ENCODE data around the gene CHRND. TPM values are rescaled to one million over a fixed set of nuclear protein-coding genes. Genes with fewer than 3 reads are reported as not detected.
A peak's percentile ranks its signal among the peaks of the same experiment; 100 is the strongest.

Gene CHRND
- total RNA-seq, 1 donor from 2014 or later: 4.1 TPM

DNA sequence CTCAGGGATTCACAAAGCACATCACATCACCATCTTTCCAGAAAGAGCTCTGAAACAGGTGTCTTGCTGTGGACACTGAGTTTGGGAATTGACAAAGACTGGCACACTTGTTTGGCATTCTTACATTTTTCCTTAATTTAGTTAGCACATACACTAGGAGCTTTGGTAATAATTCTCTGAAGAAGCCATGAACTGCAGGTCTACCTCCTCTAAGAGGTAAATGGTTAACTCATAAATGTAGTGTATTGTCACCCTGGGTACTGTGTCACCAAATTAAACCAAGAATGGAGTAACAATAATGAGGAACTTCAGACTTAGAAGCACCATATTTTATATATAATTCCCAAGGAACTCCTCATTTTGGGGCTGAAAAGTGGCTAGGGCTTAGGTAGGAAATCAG is 47.1 kb downstream of the CHRND start:
- no peak overlapping the region for H3K27ac Mint-ChIP-seq (ENCODE audit: unreplicated experiment)
- TF ChIP-seq, protein P1, sequence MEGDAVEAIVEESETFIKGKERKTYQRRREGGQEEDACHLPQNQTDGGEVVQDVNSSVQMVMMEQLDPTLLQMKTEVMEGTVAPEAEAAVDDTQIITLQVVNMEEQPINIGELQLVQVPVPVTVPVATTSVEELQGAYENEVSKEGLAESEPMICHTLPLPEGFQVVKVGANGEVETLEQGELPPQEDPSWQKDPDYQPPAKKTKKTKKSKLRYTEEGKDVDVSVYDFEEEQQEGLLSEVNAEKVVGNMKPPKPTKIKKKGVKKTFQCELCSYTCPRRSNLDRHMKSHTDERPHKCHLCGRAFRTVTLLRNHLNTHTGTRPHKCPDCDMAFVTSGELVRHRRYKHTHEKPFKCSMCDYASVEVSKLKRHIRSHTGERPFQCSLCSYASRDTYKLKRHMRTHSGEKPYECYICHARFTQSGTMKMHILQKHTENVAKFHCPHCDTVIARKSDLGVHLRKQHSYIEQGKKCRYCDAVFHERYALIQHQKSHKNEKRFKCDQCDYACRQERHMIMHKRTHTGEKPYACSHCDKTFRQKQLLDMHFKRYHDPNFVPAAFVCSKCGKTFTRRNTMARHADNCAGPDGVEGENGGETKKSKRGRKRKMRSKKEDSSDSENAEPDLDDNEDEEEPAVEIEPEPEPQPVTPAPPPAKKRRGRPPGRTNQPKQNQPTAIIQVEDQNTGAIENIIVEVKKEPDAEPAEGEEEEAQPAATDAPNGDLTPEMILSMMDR (conservative IDR thresholded peaks at IDR 0.05): no peak
- H3K4me3 Mint-ChIP-seq: no peak overlapping the region
- no peak for DNase-seq (ENCODE audit: low read depth, low spot score)
- no peaks in the 10 kb centered on the region for H3K9me3 Mint-ChIP-seq
- no peaks in the 10 kb centered on the region for H3K27me3 Mint-ChIP-seq (ENCODE audit: low read depth)
- peaks cover 14% of the 10 kb centered on the region for H3K36me3 Mint-ChIP-seq (ENCODE audit: low read depth)
- H3K4me1 Mint-ChIP-seq: peaks cover 35% of the 10 kb centered on the region

GRCh38 chr2:232573771-232574435 is 47.9 kb downstream of the CHRND start:
- Mint-ChIP-seq H3K27ac (ENCODE audit: unreplicated experiment) (peak overlapping the region; percentile 38), H3K9me3 (no peaks in the 10 kb centered on the region), H3K4me1 (peaks cover 37% of the 10 kb centered on the region), H3K36me3 (ENCODE audit: low read depth) (peaks cover 10% of the 10 kb centered on the region), H3K4me3 (no peak overlapping the region), H3K27me3 (ENCODE audit: low read depth) (no peaks in the 10 kb centered on the region)
- TF ChIP-seq, protein P1 (conservative IDR thresholded peaks at IDR 0.05): no peak
- no peak for DNase-seq (ENCODE audit: low read depth, low spot score)

DNA sequence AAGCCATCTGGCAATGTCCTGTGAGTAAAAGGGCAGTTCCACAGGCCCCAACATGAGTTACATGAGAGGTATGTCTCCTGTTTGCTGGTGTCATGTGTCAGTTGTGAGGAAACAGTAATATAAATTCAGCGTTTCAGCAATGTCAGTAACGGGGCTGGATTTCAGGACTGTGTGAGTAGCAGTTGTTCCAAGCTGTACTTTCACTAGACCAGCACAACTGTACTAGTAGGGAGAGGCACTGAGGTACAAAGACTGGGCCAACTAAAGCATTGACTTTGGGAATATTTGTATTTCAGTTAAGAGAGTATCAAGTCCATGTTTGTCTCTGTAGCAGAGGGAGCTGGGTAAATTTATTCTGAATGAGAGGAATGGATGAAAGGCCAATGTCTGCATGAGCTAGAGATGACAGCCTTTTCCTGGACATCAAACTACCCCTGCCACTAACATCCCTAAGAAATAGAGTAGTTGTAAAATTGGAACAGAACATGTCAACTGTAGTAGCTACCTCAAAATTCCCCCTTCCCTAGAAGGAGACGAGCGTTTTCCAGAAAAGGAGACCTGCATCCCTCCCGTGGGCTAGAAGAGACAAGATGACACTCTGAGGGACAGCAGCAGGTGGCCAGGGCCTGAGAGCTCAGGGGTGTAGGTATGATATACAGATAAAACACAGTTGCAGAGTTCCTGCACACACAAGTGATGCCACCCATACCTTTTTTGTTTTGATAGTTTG is 48.9 kb downstream of the CHRND start:
- peaks cover 37% of the 10 kb centered on the region for H3K4me1 Mint-ChIP-seq
- no peaks in the 10 kb centered on the region for H3K9me3 Mint-ChIP-seq
- DNase-seq (ENCODE audit: low read depth, low spot score): no peak
- no peak overlapping the region for H3K4me3 Mint-ChIP-seq
- peaks cover 9% of the 10 kb centered on the region for H3K36me3 Mint-ChIP-seq (ENCODE audit: low read depth)
- peak overlapping the region; percentile 83 for H3K27ac Mint-ChIP-seq (ENCODE audit: unreplicated experiment)
- TF ChIP-seq, protein P1 (conservative IDR thresholded peaks at IDR 0.05): no peak
- no peaks in the 10 kb centered on the region for H3K27me3 Mint-ChIP-seq (ENCODE audit: low read depth)

DNA sequence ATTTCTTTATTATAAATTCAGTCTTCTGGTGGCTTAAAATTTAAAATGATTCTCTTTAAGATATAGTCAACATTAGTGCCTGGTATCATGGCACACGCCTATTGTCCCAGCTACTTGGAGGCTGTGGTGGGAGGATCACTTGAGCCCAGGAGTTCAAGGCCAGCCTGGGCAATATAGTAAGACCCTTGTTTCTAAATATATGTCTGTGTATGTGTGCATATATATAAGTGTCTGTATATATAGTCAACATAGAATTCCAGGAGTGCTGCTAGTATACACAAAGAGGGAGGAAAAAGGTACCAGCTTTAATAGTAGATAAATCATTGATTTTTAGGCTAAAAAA is 49.4 kb downstream of the CHRND start:
- H3K4me1 Mint-ChIP-seq: peaks cover 37% of the 10 kb centered on the region
- no peak for DNase-seq (ENCODE audit: low read depth, low spot score)
- peaks cover 9% of the 10 kb centered on the region for H3K36me3 Mint-ChIP-seq (ENCODE audit: low read depth)
- H3K9me3 Mint-ChIP-seq: no peaks in the 10 kb centered on the region
- no peak overlapping the region for H3K4me3 Mint-ChIP-seq
- TF ChIP-seq, protein P1 (conservative IDR thresholded peaks at IDR 0.05): no peak
- no peak overlapping the region for H3K27ac Mint-ChIP-seq (ENCODE audit: unreplicated experiment)
- no peaks in the 10 kb centered on the region for H3K27me3 Mint-ChIP-seq (ENCODE audit: low read depth)

DNA sequence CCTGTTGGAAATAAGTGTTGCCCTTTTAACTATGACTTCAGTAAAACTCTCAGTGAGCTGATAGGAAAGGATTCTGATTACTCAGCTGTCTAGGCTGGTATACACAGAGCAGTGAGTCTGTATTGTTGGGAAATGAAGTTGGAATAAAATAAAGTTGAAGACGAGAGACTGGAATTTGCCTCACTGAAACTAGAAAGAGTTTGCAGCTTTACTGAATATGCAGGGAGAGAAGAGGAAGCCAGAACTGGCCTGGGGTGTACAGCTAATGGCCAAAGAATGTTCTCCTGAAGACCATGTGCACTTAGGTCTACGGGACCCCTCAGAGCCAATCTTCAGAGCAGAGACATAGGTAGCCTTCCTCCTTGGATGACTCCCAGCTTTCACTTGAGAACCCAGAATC is 51.0 kb downstream of the CHRND start:
- Mint-ChIP-seq H3K27me3 (ENCODE audit: low read depth) (no peaks in the 10 kb centered on the region), H3K4me1 (peaks cover 31% of the 10 kb centered on the region), H3K36me3 (ENCODE audit: low read depth) (peaks cover 9% of the 10 kb centered on the region), H3K9me3 (no peaks in the 10 kb centered on the region), H3K27ac (ENCODE audit: unreplicated experiment) (no peak overlapping the region), H3K4me3 (no peak overlapping the region)
- TF ChIP-seq, protein P1 (conservative IDR thresholded peaks at IDR 0.05): no peak
- no peak for DNase-seq (ENCODE audit: low read depth, low spot score)
